Skin of body (tissue), 2 donors: ENCODE data around the gene PCDHGA8. TPM values are rescaled to one million over a fixed set of nuclear protein-coding genes. Genes with fewer than 3 reads are reported as not detected.
"Not testable (repeated sequence)": the region's sequence is repeated elsewhere in the genome, so short reads cannot be mapped to it uniquely, and the experiment has no call there.

Source experiments
- DNase-seq: peaks from one replicate; lab custom pipeline; 2025; lab: John Stamatoyannopoulos, UW
- total RNA-seq: library from RNA; depleted of rRNA; stranded (reverse); fragments of >200 nt; gene quantifications from one replicate; pipeline ENCODE4 v1.2.3, GENCODE V29; 2014

Gene PCDHGA8
- total RNA-seq, 1 donor from 2014 or later = 3.3 TPM

GRCh38 chr5:141371572-141372475 lies 20.6 kb upstream of the PCDHGA8 start:
- no peak for DNase-seq

GRCh38 chr5:141373673-141374317 lies 18.6 kb upstream of the PCDHGA8 start, which contains the start of gene PCDHGA6:
Gene PCDHGA6, plus strand, starts transcription at chr5:141373891. Its CDS starts 193 bp downstream, at chr5:141374084.
- DNase-seq = no peak

- no peak for DNase-seq
These were observed 17.8 kb upstream of the PCDHGA8 start for GRCh38 chr5:141374627-141375026.

- DNase-seq = not testable (repeated sequence)
These were observed 16.8 kb upstream of the PCDHGA8 start for GRCh38 chr5:141375444-141376155.

- no peak for DNase-seq
These were observed 9.8 kb upstream of the PCDHGA8 start, which contains the start of gene PCDHGA7 for GRCh38 chr5:141382469-141383294. Gene PCDHGA7, plus strand, starts transcription at chr5:141382742. Its CDS starts 158 bp downstream, at chr5:141382900.

GRCh38 chr5:141383345-141383744 lies 9.1 kb upstream of the PCDHGA8 start:
- DNase-seq = no peak

GRCh38 chr5:141384471-141385267 lies 7.8 kb upstream of the PCDHGA8 start:
- DNase-seq = no peak

- DNase-seq = not testable (repeated sequence)
These were observed 4.7 kb upstream of the PCDHGA8 start, which contains the start of gene PCDHGB4 for GRCh38 chr5:141387557-141388311. Gene PCDHGB4, plus strand, starts transcription at chr5:141387698. Its CDS starts 187 bp downstream, at chr5:141387885.

- DNase-seq = no peak
These were observed 3.8 kb upstream of the PCDHGA8 start for GRCh38 chr5:141388661-141389060.

- no peak for DNase-seq
These were observed 3.0 kb upstream of the PCDHGA8 start for GRCh38 chr5:141389153-141390042.

- DNase-seq = no peak
These were observed 834 bp downstream of the PCDHGA8 start for GRCh38 chr5:141393267-141393666.

GRCh38 chr5:141394401-141395187 lies 2.2 kb downstream of the PCDHGA8 start:
- not testable (repeated sequence) for DNase-seq

- not testable (repeated sequence) for DNase-seq
These were observed 5.5 kb downstream of the PCDHGA8 start, which contains the start of gene PCDHGB5 for GRCh38 chr5:141397756-141398551. Gene PCDHGB5, plus strand, starts transcription at chr5:141397947. Its CDS starts 181 bp downstream, at chr5:141398128.

- no peak for DNase-seq
These were observed 6.2 kb downstream of the PCDHGA8 start for GRCh38 chr5:141398608-141399007.

- DNase-seq = no peak
These were observed 7.3 kb downstream of the PCDHGA8 start for GRCh38 chr5:141399555-141400258.
